Fibroblast of the aortic adventitia (primary cell): Measurements from ENCODE around the gene FAM171A2. TPM values are rescaled to one million over a fixed set of nuclear protein-coding genes. Genes with fewer than 3 reads are reported as not detected.
A peak's percentile ranks its signal among the peaks of the same experiment; 100 is the strongest.
"Not testable (repeated sequence)": the region's sequence is repeated elsewhere in the genome, so short reads cannot be mapped to it uniquely, and the experiment has no call there.

Experiments used
- DNase-seq: peaks from one replicate; pipeline ENCODE4 v3.0.0-alpha.2; 2010; ENCODE audit warnings: low read depth
- H3K4me3 ChIP-seq: 2 replicates; pipeline ENCODE4 v1.5.1; 2011; ENCODE audit warnings: low read depth, mild to moderate bottlenecking, control low read depth, low read length, moderate library complexity
- total RNA-seq: library from RNA; depleted of rRNA; stranded (reverse); fragments of >200 nt; gene quantifications from 2 replicates; pipeline ENCODE4 v1.2.3, GENCODE V29; 2012; ENCODE audit warnings: low replicate concordance
- TF ChIP-seq, protein P1 (sequence below): IDR thresholded peaks from 2 replicates; pipeline ENCODE4 v1.5.1; 2011; ENCODE audit warnings: mild to moderate bottlenecking, low read length, control low read depth, inconsistent platforms; ENCODE audit not compliant: insufficient read depth

Gene FAM171A2
- total RNA-seq, 1 donor = 3.1 TPM

DNA sequence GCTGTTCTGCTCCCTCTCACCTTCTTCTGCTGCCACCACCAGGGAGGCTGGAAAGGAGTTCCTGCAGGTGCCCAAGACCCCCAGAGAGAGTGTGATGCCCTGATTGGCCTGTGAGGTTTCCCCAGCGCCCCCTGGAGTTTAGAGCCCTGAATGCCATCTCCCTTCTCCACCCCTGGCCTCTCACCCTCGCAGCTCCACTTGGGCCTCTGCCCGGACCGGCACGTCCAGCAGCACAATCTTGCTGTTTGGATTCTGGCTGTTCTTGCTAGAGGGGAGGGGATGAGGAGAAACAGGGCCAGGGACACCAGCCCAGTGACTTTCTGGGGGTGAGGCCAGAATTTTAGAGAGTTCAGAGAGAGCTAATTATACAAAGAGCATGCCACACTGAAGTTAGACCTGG lies 12.5 kb upstream of the FAM171A2 start:
- H3K4me3 ChIP-seq = no peak overlapping the region
- DNase-seq = peak; percentile 55
- TF ChIP-seq, protein P1, sequence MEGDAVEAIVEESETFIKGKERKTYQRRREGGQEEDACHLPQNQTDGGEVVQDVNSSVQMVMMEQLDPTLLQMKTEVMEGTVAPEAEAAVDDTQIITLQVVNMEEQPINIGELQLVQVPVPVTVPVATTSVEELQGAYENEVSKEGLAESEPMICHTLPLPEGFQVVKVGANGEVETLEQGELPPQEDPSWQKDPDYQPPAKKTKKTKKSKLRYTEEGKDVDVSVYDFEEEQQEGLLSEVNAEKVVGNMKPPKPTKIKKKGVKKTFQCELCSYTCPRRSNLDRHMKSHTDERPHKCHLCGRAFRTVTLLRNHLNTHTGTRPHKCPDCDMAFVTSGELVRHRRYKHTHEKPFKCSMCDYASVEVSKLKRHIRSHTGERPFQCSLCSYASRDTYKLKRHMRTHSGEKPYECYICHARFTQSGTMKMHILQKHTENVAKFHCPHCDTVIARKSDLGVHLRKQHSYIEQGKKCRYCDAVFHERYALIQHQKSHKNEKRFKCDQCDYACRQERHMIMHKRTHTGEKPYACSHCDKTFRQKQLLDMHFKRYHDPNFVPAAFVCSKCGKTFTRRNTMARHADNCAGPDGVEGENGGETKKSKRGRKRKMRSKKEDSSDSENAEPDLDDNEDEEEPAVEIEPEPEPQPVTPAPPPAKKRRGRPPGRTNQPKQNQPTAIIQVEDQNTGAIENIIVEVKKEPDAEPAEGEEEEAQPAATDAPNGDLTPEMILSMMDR = peak; percentile 53

DNA sequence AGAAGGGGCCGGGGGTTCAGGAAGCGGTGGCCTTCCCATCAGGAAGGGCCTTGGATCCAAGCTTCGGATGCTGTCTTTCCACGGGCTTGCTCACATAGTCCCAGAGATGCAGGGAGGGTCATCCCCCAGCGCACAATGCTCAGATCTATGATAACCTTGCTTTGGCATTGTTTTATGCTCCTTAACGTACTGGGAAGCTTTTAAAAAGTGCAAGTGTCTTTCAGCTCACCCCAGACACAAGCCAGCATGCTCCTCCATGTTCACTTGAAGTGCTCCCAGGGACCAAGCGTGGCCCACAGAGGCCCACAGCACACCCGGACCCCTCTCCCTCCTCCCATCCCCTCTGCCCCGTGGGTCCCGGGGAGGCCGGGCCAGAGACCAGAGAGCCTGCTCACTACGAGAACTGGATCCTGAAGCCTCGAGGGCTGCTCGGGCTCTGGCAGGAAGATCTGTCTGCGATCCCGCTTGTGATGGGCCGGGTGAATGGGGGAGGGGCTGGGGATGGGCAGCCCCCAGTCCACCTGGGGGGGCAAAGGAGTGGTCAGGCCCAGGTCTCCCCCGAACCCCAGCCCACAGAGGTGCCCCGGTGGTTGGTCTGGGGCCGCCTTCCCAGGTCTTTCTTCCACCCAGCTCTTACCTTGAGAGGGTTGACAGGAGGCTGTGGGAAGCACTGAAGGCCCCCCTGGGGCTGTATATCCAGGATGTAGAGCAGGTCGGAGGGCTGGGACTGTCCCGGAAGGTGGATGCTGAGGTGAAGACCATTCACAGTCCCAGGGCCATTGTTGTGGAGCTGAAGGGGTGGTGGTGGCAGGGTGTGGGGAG lies 11.8 kb upstream of the FAM171A2 start:
- H3K4me3 ChIP-seq = no peak overlapping the region
- DNase-seq = no peak
- TF ChIP-seq, protein P1 = no peak

DNA sequence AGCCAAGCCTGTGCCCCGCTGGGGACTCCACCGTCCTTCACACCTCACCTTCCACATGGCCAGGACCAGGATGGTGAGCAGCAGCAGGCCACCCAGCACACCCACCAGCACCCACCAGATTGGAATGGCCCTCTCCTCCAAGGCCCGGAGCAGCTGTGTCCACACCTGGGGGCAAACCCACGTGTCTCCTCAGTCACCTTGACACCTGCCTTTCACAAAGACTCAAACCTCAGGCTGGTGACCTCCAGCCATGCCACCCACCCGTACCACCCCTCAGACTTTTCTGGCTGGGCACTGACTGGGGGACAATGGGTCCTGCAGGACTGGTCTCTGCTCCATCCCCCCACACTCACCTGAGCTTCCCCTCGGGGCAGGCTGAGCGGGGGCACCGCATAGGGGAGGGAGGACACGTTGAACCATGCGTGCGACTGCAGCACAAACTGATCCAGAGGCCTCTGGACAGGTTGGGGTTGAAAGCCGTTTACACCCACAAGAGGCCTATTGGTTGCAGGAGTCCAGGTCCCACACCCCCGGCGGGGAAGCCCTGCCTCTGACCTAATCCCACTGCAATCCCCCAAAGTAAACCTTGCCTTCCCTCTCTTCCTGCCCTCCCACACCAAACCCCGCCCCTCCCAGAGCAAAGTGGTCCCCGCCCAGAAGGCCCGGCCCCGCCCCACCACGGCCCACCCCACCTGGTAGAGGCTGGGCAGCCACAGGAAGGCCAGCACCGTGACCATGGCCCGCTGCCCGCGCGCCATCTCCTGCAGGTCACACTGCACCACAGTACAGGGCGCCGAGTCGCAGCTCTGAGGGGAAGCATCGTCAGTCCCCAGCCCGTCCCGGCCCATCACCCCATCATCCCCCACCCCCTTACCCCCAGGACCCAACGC lies 10.9 kb upstream of the FAM171A2 start:
- no peak for DNase-seq
- TF ChIP-seq, protein P1 = no peak
- H3K4me3 ChIP-seq = no peak overlapping the region

DNA sequence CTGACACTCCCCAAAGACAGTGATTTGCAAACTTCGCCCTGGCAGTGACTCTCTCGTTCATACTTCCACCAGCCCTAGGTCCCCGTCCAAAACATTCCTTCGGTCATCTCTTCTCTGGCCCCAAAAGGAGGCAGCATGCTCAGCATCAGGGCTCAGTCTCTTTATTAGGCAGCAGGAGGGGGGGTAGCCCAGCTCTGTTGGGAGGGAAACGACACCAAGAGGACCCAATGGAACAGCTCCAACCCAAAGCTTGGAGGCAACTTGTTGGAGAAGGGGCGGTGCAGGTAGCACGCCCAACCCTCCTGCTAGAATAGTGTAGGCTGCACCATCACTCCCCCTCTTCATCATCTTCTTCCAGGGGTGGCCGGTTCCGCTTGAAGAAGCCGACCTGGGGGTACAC lies 8.4 kb upstream of the FAM171A2 start:
- TF ChIP-seq, protein P1 = no peak
- DNase-seq = no peak
- H3K4me3 ChIP-seq = no peak overlapping the region

DNA sequence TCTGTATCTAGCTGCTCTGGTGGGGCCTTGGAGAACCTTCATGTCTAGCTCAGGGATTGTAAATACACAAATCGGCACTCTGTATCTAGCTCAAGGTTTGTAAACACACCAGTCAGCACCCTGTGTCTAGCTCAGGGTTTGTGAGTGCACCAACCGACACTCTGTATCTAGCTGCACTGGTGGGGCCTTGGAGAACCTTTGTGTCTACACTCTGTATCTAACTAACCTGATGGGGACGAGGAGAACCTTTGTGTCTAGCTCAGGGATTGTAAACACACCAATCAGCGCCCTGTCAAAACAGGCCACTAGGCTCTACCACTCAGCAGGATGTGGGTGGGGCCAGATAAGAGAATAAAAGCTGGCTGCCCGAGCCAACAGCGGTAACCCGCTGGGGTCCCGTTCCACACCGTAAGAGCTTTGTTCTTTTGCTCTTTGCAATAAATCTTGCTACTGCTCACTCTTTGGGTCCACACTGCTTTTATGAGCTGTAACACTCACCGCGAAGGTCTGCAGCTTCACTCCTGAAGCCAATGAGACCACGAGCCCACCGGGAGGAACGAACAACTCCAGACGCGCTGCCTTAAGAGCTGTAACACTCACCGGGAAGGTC lies 5.9 kb upstream of the FAM171A2 start:
- H3K4me3 ChIP-seq = not testable (repeated sequence)

DNA sequence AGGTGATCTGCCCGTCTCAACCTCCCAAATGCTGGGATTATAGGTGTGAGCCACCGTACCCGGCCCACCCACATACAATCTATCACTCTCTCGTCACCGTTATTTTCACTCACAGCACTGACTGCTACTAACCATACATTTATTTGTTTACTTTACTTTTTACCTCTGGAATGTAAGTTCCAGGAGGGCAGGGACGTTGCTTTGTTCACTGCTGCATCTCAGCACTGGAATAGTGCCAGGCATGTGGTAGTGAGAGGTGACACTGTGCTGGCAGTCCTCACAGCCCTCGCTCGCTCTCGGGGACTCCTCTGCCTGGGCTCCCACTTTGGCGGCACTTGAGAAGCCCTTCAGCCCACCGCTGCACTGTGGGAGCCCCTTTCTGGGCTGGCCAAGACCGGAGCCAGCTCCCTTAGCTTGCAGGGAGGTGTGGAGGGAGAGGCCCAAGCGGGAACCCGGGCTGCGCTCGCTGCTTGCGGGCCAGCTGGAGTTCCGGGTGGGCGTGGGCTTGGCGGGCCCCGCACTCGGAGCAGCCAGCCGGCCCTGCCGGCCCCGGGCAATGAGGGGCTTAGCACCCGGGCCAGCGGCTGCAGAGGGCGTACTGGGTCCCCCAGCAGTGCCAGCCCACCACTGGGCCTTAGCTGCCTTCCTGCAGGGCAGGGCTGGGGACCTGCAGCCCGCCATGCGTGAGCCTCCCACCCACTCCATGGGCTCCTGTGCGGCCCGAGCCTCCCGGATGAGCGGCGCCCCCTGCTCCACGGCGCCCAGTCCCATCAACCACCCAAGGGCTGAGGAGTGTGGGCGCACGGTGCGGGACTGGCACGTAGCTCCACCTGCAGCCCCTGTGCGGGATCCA lies 5.0 kb upstream of the FAM171A2 start:
- DNase-seq, H3K4me3 ChIP-seq: not testable (repeated sequence)

More for the DNA sequence above, 5.9 kb upstream of the FAM171A2 start:
- DNase-seq = not testable (repeated sequence)

DNA sequence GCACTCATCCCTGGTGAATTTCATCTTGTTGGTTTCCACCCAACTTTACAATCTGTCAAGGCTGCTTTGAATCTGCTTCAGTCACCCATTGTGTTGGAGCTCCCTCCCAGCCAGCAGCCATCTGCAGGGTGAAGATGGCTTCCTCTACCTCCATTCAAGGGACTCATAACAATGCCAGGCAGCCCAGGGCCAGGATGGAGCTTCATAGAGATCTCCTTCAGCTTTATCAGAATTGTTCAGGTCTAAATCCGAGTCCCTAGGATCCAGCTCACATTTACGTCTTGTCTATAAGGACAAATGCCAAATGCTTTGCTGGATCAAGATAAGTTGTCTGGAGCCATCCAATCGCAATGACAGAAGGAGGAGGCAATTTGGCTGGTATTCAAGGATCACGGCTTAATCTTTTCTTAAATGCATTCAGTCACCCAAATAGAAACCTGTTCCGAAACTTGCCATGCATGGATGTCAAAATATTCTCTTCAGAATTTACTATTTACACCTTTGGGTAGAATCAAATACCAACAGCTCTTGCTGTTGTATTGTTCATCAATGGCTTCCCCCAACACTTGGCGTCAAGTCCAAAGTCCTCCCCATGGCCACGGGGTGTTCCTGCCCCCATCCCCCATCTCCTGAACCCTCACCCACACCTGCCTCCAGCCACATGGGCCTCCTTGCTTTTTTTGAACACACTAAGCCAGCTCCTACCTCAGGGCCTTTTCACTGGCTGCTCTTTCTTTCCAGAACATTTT lies 3.8 kb upstream of the FAM171A2 start:
- TF ChIP-seq, protein P1 = no peak
- H3K4me3 ChIP-seq = no peak overlapping the region
- DNase-seq = peak; percentile 22

DNA sequence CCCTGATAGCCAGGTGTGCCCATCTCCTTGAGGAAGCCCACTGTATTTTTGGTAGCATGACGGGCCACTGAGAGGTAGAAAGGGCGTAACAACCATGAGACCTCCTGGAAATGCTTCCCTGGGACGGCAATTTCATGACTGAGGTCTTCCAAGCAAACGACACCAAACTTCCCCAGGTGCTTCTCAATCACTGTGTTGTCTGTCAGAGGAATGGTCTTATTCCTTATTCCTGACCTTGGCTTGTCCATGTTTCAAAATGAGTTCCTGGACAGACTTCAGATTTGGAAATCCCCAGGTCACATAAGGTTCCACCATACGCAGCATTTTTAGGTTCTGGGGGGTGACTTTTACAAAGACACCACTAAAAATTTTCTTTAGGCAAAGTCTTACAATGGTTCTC lies 1.4 kb upstream of the FAM171A2 start:
- H3K4me3 ChIP-seq, DNase-seq: not testable (repeated sequence)
